Neural cell (in vitro differentiated cells): ENCODE data around the gene SNUPN. TPM values are rescaled to one million over a fixed set of nuclear protein-coding genes. Genes with fewer than 3 reads are reported as not detected.

Source experiments
- H2AFZ ChIP-seq: fragments of 200-600, 300-800 bp; sonication (generic), shearing (Covaris generic); 2 replicates; pipeline ENCODE4 v1.6.0; 2014; ENCODE audit warnings: low read depth, mild to moderate bottlenecking, antibody characterized with exemption, low read length, moderate library complexity
- H3F3A ChIP-seq: fragments of 200-600 bp; shearing (Covaris generic); 2 replicates; pipeline ENCODE4 v1.6.1; 2016; ENCODE audit warnings: mild to moderate bottlenecking, moderate library complexity, mixed read lengths, antibody characterized with exemption, low read length; ENCODE audit not compliant: insufficient read depth, poor library complexity, severe bottlenecking
- H3K27ac ChIP-seq: fragments of 200-600, 300-800 bp; sonication (generic), shearing (Covaris generic); 2 replicates; pipeline ENCODE4 v1.5.1; 2014; ENCODE audit warnings: mild to moderate bottlenecking, low read length, moderate library complexity
- H3K27me3 ChIP-seq: fragments of 300-800, 200-600 bp; sonication (generic), shearing (Covaris generic); 2 replicates; pipeline ENCODE4 v1.6.0; 2014; ENCODE audit warnings: mild to moderate bottlenecking, low read depth, low read length, moderate library complexity; ENCODE audit not compliant: insufficient read depth
- H3K36me3 ChIP-seq: fragments of 300-800, 200-600 bp; sonication (generic), shearing (Covaris generic); 2 replicates; pipeline ENCODE4 v1.5.1; 2014; ENCODE audit warnings: mild to moderate bottlenecking, antibody characterized with exemption, low read length, moderate library complexity; ENCODE audit not compliant: insufficient read depth
- H3K4me2 ChIP-seq: fragments of 300-800, 200-600 bp; sonication (generic), shearing (Covaris generic); 2 replicates; pipeline ENCODE4 v1.6.0; 2014; ENCODE audit warnings: mild to moderate bottlenecking, low read length
- H3K4me3 ChIP-seq: fragments of 300-800, 200-600 bp; sonication (generic), shearing (Covaris generic); 2 replicates; pipeline ENCODE4 v1.5.1; 2014; ENCODE audit warnings: mild to moderate bottlenecking, low read length, moderate library complexity
- H3K79me2 ChIP-seq: fragments of 200-600 bp; shearing (Covaris generic); replicated peaks from 2 replicates; pipeline ENCODE4 v1.6.0; 2014; ENCODE audit warnings: mild to moderate bottlenecking, low read length, moderate library complexity; ENCODE audit not compliant: insufficient read depth
- H3K9ac ChIP-seq: fragments of 300-800, 200-600 bp; sonication (generic), shearing (Covaris generic); 2 replicates; pipeline ENCODE4 v1.6.1; 2016; ENCODE audit warnings: mild to moderate bottlenecking, low read length, mixed read lengths
- H3K9me2 ChIP-seq: fragments of 200-600 bp; shearing (Covaris generic); 2 replicates; pipeline ENCODE4 v1.6.1; 2016; ENCODE audit warnings: mild to moderate bottlenecking, low read length, mixed read lengths; ENCODE audit not compliant: insufficient read depth
- H3K9me3 ChIP-seq: fragments of 200-600, 300-800 bp; sonication (generic), shearing (Covaris generic); 2 replicates; pipeline ENCODE4 v1.6.1; 2016; ENCODE audit warnings: mild to moderate bottlenecking, mixed run types, low read length, moderate library complexity, mixed read lengths
- H4K20me1 ChIP-seq: fragments of 200-600 bp; shearing (Covaris generic); 2 replicates; pipeline ENCODE4 v1.6.1; 2016; ENCODE audit warnings: mild to moderate bottlenecking, mixed run types; ENCODE audit not compliant: insufficient read depth
- EP300 ChIP-seq: fragments of 450-650 bp; conservative IDR thresholded peaks from 2 replicates; pipeline ENCODE4 v1.6.1; 2014; ENCODE audit warnings: antibody characterized with exemption, mild to moderate bottlenecking, moderate library complexity; ENCODE audit not compliant: poor library complexity, severe bottlenecking
- EZH2 ChIP-seq: fragments of 200-600, 300-800 bp; shearing (Covaris generic), sonication (generic); IDR thresholded peaks from 2 replicates; pipeline ENCODE4 v1.6.1; 2014; ENCODE audit warnings: antibody characterized with exemption, low read length, borderline replicate concordance, mild to moderate bottlenecking; ENCODE audit not compliant: insufficient read depth, poor library complexity, severe bottlenecking
- MXI1 ChIP-seq: fragments of 450-650 bp; conservative IDR thresholded peaks from 2 replicates; pipeline ENCODE4 v1.6.1; 2014; ENCODE audit warnings: antibody characterized with exemption, mild to moderate bottlenecking; ENCODE audit not compliant: poor library complexity, severe bottlenecking
- POLR2AphosphoS5 ChIP-seq: IDR thresholded peaks from 2 replicates; pipeline ENCODE4 v1.6.1; 2012
- RAD21 ChIP-seq: fragments of 450-650 bp; conservative IDR thresholded peaks from 2 replicates; pipeline ENCODE4 v1.6.1; 2014; ENCODE audit warnings: antibody characterized with exemption, mild to moderate bottlenecking, moderate library complexity
- SMC3 ChIP-seq: fragments of 450-650 bp; conservative IDR thresholded peaks from 2 replicates; pipeline ENCODE4 v1.6.1; 2014; ENCODE audit warnings: antibody characterized with exemption, mild to moderate bottlenecking, moderate library complexity; ENCODE audit not compliant: poor library complexity
- TAF1 ChIP-seq: IDR thresholded peaks from 2 replicates; pipeline ENCODE4 v1.6.1; 2012; ENCODE audit warnings: low read depth
- polyA minus RNA-seq: library from RNA; depleted of rRNA, polyadenylated mRNA; stranded (reverse); fragments of >200 nt; gene quantifications from 2 replicates; pipeline ENCODE4 v1.2.3, GENCODE V29; 2014
- polyA plus RNA-seq: library from polyadenylated mRNA; depleted of rRNA; stranded (reverse); fragments of >200 nt; gene quantifications from 2 replicates; pipeline ENCODE4 v1.2.3, GENCODE V29; 2014
- TF ChIP-seq, protein P1 (sequence below): IDR thresholded peaks from 2 replicates; pipeline ENCODE4 v1.6.1; 2012; ENCODE audit warnings: borderline replicate concordance
- TF ChIP-seq, protein P2 (sequence below): fragments of 450-650 bp; IDR thresholded peaks from 2 replicates; pipeline ENCODE4 v1.5.1; 2014; ENCODE audit warnings: antibody characterized with exemption, mild to moderate bottlenecking, moderate library complexity; ENCODE audit not compliant: poor library complexity, severe bottlenecking

Gene SNUPN
- polyA plus RNA-seq (19.0 and 21.7 TPM in 2 replicates), polyA minus RNA-seq (18.7 and 19.2 TPM in 2 replicates)

GRCh38 chr15:75625542-75626347 lies at the start of gene SNUPN:
Gene SNUPN (minus strand): TSS chr15:75625725. CDS start chr15:75621051, 4,674 bp downstream.
- Histone ChIP-seq H3K79me2 (no peaks in the 10 kb centered on the region), H3F3A (peaks cover 4% of the 10 kb centered on the region), H3K9me3 (no peaks in the 10 kb centered on the region), H4K20me1 (no peaks in the 10 kb centered on the region), H3K27me3 (no peaks in the 10 kb centered on the region), H2AFZ (peak within 1 kb of the TSS; percentile 100), H3K9ac (peak within 1 kb of the TSS; percentile 89), H3K27ac (peak within 1 kb of the TSS; percentile 94), H3K4me3 (peak within 1 kb of the TSS; percentile 97), H3K36me3 (no peaks in the 10 kb centered on the region), H3K4me2 (peak within 1 kb of the TSS; percentile 87), H3K9me2 (no peaks in the 10 kb centered on the region)
- TF ChIP-seq, protein P1, sequence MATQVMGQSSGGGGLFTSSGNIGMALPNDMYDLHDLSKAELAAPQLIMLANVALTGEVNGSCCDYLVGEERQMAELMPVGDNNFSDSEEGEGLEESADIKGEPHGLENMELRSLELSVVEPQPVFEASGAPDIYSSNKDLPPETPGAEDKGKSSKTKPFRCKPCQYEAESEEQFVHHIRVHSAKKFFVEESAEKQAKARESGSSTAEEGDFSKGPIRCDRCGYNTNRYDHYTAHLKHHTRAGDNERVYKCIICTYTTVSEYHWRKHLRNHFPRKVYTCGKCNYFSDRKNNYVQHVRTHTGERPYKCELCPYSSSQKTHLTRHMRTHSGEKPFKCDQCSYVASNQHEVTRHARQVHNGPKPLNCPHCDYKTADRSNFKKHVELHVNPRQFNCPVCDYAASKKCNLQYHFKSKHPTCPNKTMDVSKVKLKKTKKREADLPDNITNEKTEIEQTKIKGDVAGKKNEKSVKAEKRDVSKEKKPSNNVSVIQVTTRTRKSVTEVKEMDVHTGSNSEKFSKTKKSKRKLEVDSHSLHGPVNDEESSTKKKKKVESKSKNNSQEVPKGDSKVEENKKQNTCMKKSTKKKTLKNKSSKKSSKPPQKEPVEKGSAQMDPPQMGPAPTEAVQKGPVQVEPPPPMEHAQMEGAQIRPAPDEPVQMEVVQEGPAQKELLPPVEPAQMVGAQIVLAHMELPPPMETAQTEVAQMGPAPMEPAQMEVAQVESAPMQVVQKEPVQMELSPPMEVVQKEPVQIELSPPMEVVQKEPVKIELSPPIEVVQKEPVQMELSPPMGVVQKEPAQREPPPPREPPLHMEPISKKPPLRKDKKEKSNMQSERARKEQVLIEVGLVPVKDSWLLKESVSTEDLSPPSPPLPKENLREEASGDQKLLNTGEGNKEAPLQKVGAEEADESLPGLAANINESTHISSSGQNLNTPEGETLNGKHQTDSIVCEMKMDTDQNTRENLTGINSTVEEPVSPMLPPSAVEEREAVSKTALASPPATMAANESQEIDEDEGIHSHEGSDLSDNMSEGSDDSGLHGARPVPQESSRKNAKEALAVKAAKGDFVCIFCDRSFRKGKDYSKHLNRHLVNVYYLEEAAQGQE = peak; percentile 83
- no peak for TF ChIP-seq EZH2
- peak; percentile 91 for TF ChIP-seq POLR2AphosphoS5
- peak; percentile 52 for TF ChIP-seq MXI1
- TF ChIP-seq RAD21 = peak; percentile 31
- TF ChIP-seq, protein P2, sequence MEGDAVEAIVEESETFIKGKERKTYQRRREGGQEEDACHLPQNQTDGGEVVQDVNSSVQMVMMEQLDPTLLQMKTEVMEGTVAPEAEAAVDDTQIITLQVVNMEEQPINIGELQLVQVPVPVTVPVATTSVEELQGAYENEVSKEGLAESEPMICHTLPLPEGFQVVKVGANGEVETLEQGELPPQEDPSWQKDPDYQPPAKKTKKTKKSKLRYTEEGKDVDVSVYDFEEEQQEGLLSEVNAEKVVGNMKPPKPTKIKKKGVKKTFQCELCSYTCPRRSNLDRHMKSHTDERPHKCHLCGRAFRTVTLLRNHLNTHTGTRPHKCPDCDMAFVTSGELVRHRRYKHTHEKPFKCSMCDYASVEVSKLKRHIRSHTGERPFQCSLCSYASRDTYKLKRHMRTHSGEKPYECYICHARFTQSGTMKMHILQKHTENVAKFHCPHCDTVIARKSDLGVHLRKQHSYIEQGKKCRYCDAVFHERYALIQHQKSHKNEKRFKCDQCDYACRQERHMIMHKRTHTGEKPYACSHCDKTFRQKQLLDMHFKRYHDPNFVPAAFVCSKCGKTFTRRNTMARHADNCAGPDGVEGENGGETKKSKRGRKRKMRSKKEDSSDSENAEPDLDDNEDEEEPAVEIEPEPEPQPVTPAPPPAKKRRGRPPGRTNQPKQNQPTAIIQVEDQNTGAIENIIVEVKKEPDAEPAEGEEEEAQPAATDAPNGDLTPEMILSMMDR = peak; percentile 27
- TF ChIP-seq TAF1 = no peak
- peak; percentile 52 for TF ChIP-seq SMC3
- TF ChIP-seq EP300 = peak; percentile 67

DNA sequence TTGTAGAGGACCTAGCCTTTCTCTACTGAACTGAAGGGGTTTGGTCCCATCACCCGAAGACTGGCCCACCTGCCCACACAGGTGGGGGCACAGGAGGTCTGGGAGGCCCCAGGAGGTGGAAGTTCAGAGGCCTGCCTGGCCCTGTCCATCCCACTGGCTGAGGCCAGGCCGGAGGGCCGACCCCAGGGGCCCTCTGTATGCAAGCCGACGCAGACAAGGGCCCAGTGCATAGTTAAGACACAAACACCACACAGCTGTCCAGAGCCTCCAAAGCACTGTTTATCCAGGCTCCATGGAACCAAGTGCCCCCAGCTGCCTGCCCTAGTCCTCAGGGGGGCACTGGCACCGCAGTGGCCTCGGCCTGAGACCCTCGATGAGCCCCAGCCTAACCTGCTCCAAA lies 48.8 kb upstream of the SNUPN start:
- H2AFZ ChIP-seq = no peak overlapping the region
- no peak for TF ChIP-seq EP300
- TF ChIP-seq MXI1 = no peak
- no peaks in the 10 kb centered on the region for H3K27me3 ChIP-seq
- no peaks in the 10 kb centered on the region for H3K79me2 ChIP-seq
- H3K9me2 ChIP-seq = no peaks in the 10 kb centered on the region
- no peak overlapping the region for H3K9ac ChIP-seq
- H3F3A ChIP-seq = no peaks in the 10 kb centered on the region
- H3K27ac ChIP-seq = no peak overlapping the region
- H3K4me2 ChIP-seq = no peak overlapping the region
- H3K9me3 ChIP-seq = no peaks in the 10 kb centered on the region
- no peak overlapping the region for H3K4me3 ChIP-seq
- H4K20me1 ChIP-seq = no peaks in the 10 kb centered on the region
- H3K36me3 ChIP-seq = no peaks in the 10 kb centered on the region
